HCT116 (cell line): Measurements from ENCODE around the gene NIPA2. TPM values are rescaled to one million over a fixed set of nuclear protein-coding genes. Genes with fewer than 3 reads are reported as not detected.

ENCODE experiments used
- ATAC-seq: fragments of 200-7000 bp; cut with Tn5 transposase; 2 replicates; pipeline ENCODE4 v1.9.1; 2020; ENCODE audit warnings: mild to moderate bottlenecking, moderate library complexity
- BruUV-seq: library from RNA; stranded (reverse); fragments of 400-500 nt; replicated peaks from 2 replicates; lab custom pipeline; 2021; lab: Mats Ljungman, UMichigan
- CTCF ChIA-PET: fragments of 300-600 bp; sonication (Branson Sonifier 250); formaldehyde crosslinking; loops from one replicate; lab custom pipeline; 2021; ENCODE audit warnings: antibody characterized with exemption; lab: Charles Lee
- POLR2A ChIA-PET: fragments of 300-600, 350-600 bp; sonication (Branson Sonifier 250); formaldehyde crosslinking; loops from one replicate; lab custom pipeline; 2021; ENCODE audit warnings: antibody characterized with exemption; lab: Charles Lee
- RAD21 ChIA-PET, 2 experiments: fragments of 300-600 bp; sonication (Branson Sonifier 250); formaldehyde crosslinking; loops; one replicate each; lab custom pipeline; 2023; ENCODE audit warnings: low total read pairs in 2 of 2; ENCODE audit not compliant: uncharacterized antibody in 2 of 2, unreplicated experiment in 2 of 2, low non-redundant PET in 1 of 2; lab: Charles Lee
- DNase-seq: peaks from one replicate; pipeline ENCODE4 v3.0.0-alpha.2; 2010; ENCODE audit warnings: low read depth, low spot score
- H2AFZ ChIP-seq: fragments of 200-600 bp; shearing (Covaris generic), sonication (generic); 2 replicates; pipeline ENCODE4 v1.6.1; 2017; ENCODE audit warnings: low read depth, mixed run types, mixed read lengths, antibody characterized with exemption, low read length; ENCODE audit not compliant: poor library complexity, severe bottlenecking
- H3K27ac ChIP-seq: 2 replicates; pipeline ENCODE4 v1.5.1; 2012; ENCODE audit warnings: low read depth, low read length
- H3K27me3 ChIP-seq: fragments of 200-600 bp; sonication (generic); 2 replicates; pipeline ENCODE4 v1.6.1; 2016; ENCODE audit warnings: mixed run types, low read length, mixed read lengths; ENCODE audit not compliant: insufficient read depth
- H3K36me3 ChIP-seq, 2 experiments: fragments of 200-500 bp in 1 of 2; fragments of 200-600 bp in 1 of 2; sonication (Bioruptor generic) in 1 of 2; sonication (generic) in 1 of 2; 2 replicates each; pipeline versions ENCODE4 v1.5.1 to v1.6.1; 2014 to 2016; ENCODE audit warnings: low read length in 2 of 2, inconsistent platforms in 1 of 2, mixed read lengths in 1 of 2, mixed run types in 1 of 2; ENCODE audit not compliant: insufficient read depth in 2 of 2, control insufficient read depth in 1 of 2
- H3K4me1 ChIP-seq, 2 experiments: fragments of 200-600 bp in 1 of 2; sonication (generic) in 1 of 2; 2 replicates each; pipeline versions ENCODE4 v1.5.1 to v1.6.1; 2012 to 2017; ENCODE audit warnings: low read length in 2 of 2, inconsistent platforms in 1 of 2, mild to moderate bottlenecking in 1 of 2, mixed read lengths in 1 of 2, mixed run types in 1 of 2, moderate library complexity in 1 of 2; ENCODE audit not compliant: insufficient read depth in 2 of 2, control insufficient read depth in 1 of 2
- H3K4me2 ChIP-seq: fragments of 200-600 bp; sonication (generic); 2 replicates; pipeline ENCODE4 v1.6.1; 2017; ENCODE audit warnings: mixed run types, low read length, mixed read lengths
- H3K4me3 ChIP-seq, 2 experiments: fragments of 200-600 bp in 1 of 2; sonication (generic) in 1 of 2; replicated peaks in 1 of 2; 2 replicates each; pipeline ENCODE4 v1.5.1; 2011 to 2016; ENCODE audit warnings: low read length in 2 of 2, control low read depth in 1 of 2, low read depth in 1 of 2, mild to moderate bottlenecking in 1 of 2, mixed read lengths in 1 of 2, mixed run types in 1 of 2
- H3K79me2 ChIP-seq: fragments of 200-600 bp; sonication (generic); 2 replicates; pipeline ENCODE4 v1.6.1; 2017; ENCODE audit warnings: mild to moderate bottlenecking, mixed run types, low read length, moderate library complexity, mixed read lengths; ENCODE audit not compliant: insufficient read depth
- H3K9ac ChIP-seq: fragments of 200-600 bp; sonication (generic); 2 replicates; pipeline ENCODE4 v1.6.1; 2016; ENCODE audit warnings: low read length, mixed read lengths
- H3K9me2 ChIP-seq: fragments of 200-600 bp; sonication (generic), shearing (Covaris generic); 2 replicates; pipeline ENCODE4 v1.6.1; 2017; ENCODE audit warnings: mixed run types, mild to moderate bottlenecking, moderate library complexity; ENCODE audit not compliant: insufficient read depth
- H3K9me3 ChIP-seq, 2 experiments: fragments of 200-500 bp in 1 of 2; fragments of 200-600 bp in 1 of 2; sonication (Bioruptor generic) in 1 of 2; sonication (generic) in 1 of 2; 2 replicates each; pipeline ENCODE4 v1.6.1; 2014 to 2017; ENCODE audit warnings: low read length in 2 of 2, mixed read lengths in 2 of 2, inconsistent platforms in 1 of 2, low read depth in 1 of 2, mild to moderate bottlenecking in 1 of 2, mixed run types in 1 of 2, moderate library complexity in 1 of 2; ENCODE audit not compliant: control insufficient read depth in 1 of 2, insufficient read depth in 1 of 2
- H4K20me1 ChIP-seq: fragments of 200-600 bp; sonication (generic), shearing (Covaris generic); 2 replicates; pipeline ENCODE4 v1.6.1; 2017; ENCODE audit warnings: mixed run types, mild to moderate bottlenecking, moderate library complexity; ENCODE audit not compliant: insufficient read depth
- CBX3 ChIP-seq: IDR thresholded peaks from 2 replicates; pipeline ENCODE4 v1.6.1; 2012; ENCODE audit warnings: low read depth
- CEBPB ChIP-seq: IDR thresholded peaks from 2 replicates; pipeline ENCODE4 v1.6.1; 2012; ENCODE audit warnings: low read depth
- CTCF ChIP-seq, 3 experiments: fragments of 200-600 bp in 1 of 3; sonication (generic) in 1 of 3; IDR thresholded peaks in 2 of 3; conservative IDR thresholded peaks in 1 of 3; 2 replicates each; pipeline ENCODE4 v1.5.1; 2012 to 2017; ENCODE audit warnings: low read depth in 2 of 3, low read length in 2 of 3, antibody characterized with exemption in 1 of 3, borderline replicate concordance in 1 of 3, control low read depth in 1 of 3, mild to moderate bottlenecking in 1 of 3, mixed read lengths in 1 of 3, mixed run types in 1 of 3, moderate library complexity in 1 of 3; ENCODE audit not compliant: insufficient read depth in 1 of 3
- EGR1 ChIP-seq: IDR thresholded peaks from 2 replicates; pipeline ENCODE4 v1.6.1; 2012; ENCODE audit warnings: low read depth
- EZH2phosphoT487 ChIP-seq: fragments of 200-600 bp; IDR thresholded peaks from 2 replicates; pipeline ENCODE4 v1.6.1; 2018; ENCODE audit warnings: antibody characterized with exemption, borderline replicate concordance
- MAX ChIP-seq: IDR thresholded peaks from 2 replicates; pipeline ENCODE4 v1.6.1; 2012
- POLR2AphosphoS5 ChIP-seq: IDR thresholded peaks from 2 replicates; pipeline ENCODE4 v1.6.1; 2011; ENCODE audit warnings: mild to moderate bottlenecking, low read depth, low read length, moderate library complexity
- REST ChIP-seq: IDR thresholded peaks from 2 replicates; pipeline ENCODE4 v1.6.1; 2012; ENCODE audit warnings: low read depth
- SRF ChIP-seq: IDR thresholded peaks from 2 replicates; pipeline ENCODE4 v1.6.1; 2012; ENCODE audit warnings: low read depth
- TCF7L2 ChIP-seq: IDR thresholded peaks from 2 replicates; pipeline ENCODE4 v1.7.0; 2011; ENCODE audit warnings: borderline replicate concordance, inconsistent platforms; ENCODE audit not compliant: insufficient read depth, insufficient read length; ENCODE audit errors: extremely low read depth
- YY1 ChIP-seq: IDR thresholded peaks from 2 replicates; pipeline ENCODE4 v1.6.1; 2011; ENCODE audit warnings: low read length, low read depth, moderate library complexity, mild to moderate bottlenecking; ENCODE audit not compliant: insufficient replicate concordance; ENCODE audit errors: extremely low read depth
- ZBTB33 ChIP-seq: IDR thresholded peaks from 2 replicates; pipeline ENCODE4 v1.6.1; 2011; ENCODE audit warnings: mild to moderate bottlenecking, low read length, moderate library complexity; ENCODE audit not compliant: insufficient replicate concordance; ENCODE audit errors: extremely low read depth
- intact Hi-C: fragments of 100-400 bp; cut with micrococcal nuclease; formaldehyde crosslinking; loops from 2 replicates; pipeline ENCODE4 v1.10.0; 2022
- total RNA-seq: library from RNA; stranded (reverse); gene quantifications from one replicate; pipeline ENCODE4 v1.2.1, GENCODE V29; 2021; ENCODE audit not compliant: unreplicated experiment

Gene NIPA2
- total RNA-seq, 1 experiment from 2014 or later = 54.4 TPM

DNA sequence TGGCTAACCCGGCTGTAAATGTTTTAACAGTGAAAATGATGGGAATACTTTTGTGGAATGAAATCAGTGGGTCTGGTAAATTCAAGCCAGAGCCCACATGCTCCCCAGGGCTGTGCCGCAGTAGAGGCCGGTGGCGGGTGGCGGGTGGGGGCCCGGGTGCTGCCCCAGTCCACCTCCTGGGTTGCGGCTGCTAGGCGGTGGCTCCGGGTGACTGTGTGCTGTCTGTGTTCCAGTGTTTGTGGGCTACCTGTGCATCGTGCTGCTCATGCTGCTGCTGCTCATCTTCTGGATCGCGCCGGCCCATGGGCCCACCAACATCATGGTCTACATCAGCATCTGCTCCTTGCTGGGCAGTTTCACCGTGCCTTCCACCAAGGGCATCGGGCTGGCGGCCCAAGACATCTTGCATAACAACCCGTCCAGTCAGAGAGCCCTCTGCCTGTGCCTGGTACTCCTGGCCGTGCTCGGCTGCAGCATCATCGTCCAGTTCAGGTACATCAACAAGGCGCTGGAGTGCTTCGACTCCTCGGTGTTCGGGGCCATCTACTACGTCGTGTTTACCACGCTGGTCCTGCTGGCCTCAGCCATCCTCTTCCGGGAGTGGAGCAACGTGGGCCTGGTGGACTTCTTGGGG lies 14.9 kb upstream of the NIPA2 start (continued):
- TF ChIP-seq CTCF (IDR thresholded peaks at IDR 0.05 in 2 of 3, conservative IDR thresholded peaks at IDR 0.05 in 1 of 3; ENCODE audit: borderline replicate concordance in 1 of 3, insufficient read depth in 1 of 3, low read depth in 2 of 3, low read length in 2 of 3) (no peak), CBX3 (no peak), MAX (no peak), YY1 (no peak)

GRCh38 chr15:22827125-22827524 lies 11.3 kb upstream of the NIPA2 start:
- Histone ChIP-seq H3K27ac (no peak overlapping the region), H3K4me3 (no peak overlapping the region), H3K4me2 (no peak overlapping the region), H4K20me1 (no peaks in the 10 kb centered on the region), H3K9ac (no peak overlapping the region), H3K27me3 (no peaks in the 10 kb centered on the region), H3K36me3 (peaks cover 23 to 29% of the 10 kb centered on the region in 2 experiments), H3K4me1 (no peaks in the 10 kb centered on the region), H2AFZ (no peak overlapping the region), H3K9me3 (no peaks in the 10 kb centered on the region), H3K79me2 (no peaks in the 10 kb centered on the region), H3K9me2 (no peaks in the 10 kb centered on the region)
- no peak for DNase-seq
- intact Hi-C loops = no loop called here
- no TSS peak for BruUV-seq
- ATAC-seq = no peak
- CTCF ChIA-PET = no interaction called here
- RAD21 ChIA-PET = no interaction called here
- POLR2A ChIA-PET = no interaction called here
- TF ChIP-seq EGR1 (no peak), SRF (no peak), CBX3 (no peak), CTCF (IDR thresholded peaks at IDR 0.05 in 2 of 3, conservative IDR thresholded peaks at IDR 0.05 in 1 of 3; ENCODE audit: borderline replicate concordance in 1 of 3, insufficient read depth in 1 of 3, low read depth in 2 of 3, low read length in 2 of 3) (no peak), TCF7L2 (no peak), ZBTB33 (no peak), EZH2phosphoT487 (no peak), CEBPB (no peak), POLR2AphosphoS5 (no peak), REST (no peak)
